Gastrocnemius medialis (tissue), 4 donors: ENCODE results near the gene ACOX2.

Source experiments
- CTCF ChIP-seq, 5 experiments: fragments of 450-650 bp in 3 of 5; fragments of 200-600 bp in 2 of 5; sonication (generic) in 2 of 5; IDR thresholded peaks in 4 of 5; conservative IDR thresholded peaks in 1 of 5; 1 replicate in 4 of 5; 2 replicates in 1 of 5; pipeline ENCODE4 v1.5.1; 2016 to 2019; ENCODE audit warnings: antibody characterized with exemption in 5 of 5, mild to moderate bottlenecking in 3 of 5, moderate library complexity in 3 of 5
- POLR2A ChIP-seq, 2 donors: fragments of 450-650 bp; IDR thresholded peaks; one replicate each; pipeline ENCODE4 v1.6.1; 2017; ENCODE audit warnings: antibody characterized with exemption in 2 of 2, mild to moderate bottlenecking in 2 of 2, moderate library complexity in 2 of 2

- no peak for TF ChIP-seq CTCF (IDR thresholded peaks at IDR 0.05 in 4 of 5, conservative IDR thresholded peaks at IDR 0.05 in 1 of 5)
- no peak for TF ChIP-seq POLR2A (IDR thresholded peaks at IDR 0.05)
These were observed 70.0 kb downstream of the ACOX2 start for GRCh38 chr3:58466899-58467563.
